ENCODE measurements around the gene ADPRM.
A peak's percentile ranks its signal among the peaks of the same experiment; 100 is the strongest.

Gene ADPRM

DNA sequence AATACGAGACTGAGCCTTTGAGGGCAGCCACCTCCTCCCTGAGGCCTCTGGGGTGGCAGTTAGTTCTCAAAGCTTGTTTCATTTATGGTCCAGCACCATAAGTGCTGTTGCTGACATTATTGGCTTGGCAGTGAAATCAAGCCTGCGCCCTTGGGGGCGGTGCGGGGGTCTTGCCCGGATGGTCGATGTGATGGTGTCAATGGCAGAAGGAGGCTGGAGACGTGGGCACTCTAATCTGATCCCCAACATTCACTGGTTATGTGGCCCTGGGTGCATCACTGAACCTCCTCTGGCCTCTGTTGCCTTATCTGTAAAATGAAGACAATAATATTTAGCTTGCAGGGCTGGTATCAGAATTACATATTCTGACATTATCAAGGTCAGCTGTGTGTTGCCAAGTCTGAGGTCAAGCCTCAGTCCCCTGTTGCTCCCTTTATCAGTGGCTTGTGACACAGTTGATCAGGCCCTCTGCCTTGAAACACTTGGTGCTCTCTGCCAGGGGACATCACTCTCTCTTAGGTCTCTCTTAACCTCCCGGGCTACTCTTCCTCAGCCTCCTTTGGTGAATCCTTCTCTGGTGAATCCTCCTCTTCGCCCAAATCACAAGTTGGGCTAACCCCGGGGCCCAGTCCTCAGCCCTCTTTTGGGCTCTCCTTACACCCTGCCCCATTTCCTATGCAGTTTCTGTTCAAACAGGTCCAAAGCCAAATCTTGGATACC lies 44.2 kb downstream of the ADPRM start:
- no peak for DNase-seq (ENCODE audit: low spot score)

GRCh38 chr17:10742431-10742830 lies 45.0 kb downstream of the ADPRM start:
- DNase-seq (ENCODE audit: low spot score), result no peak

DNA sequence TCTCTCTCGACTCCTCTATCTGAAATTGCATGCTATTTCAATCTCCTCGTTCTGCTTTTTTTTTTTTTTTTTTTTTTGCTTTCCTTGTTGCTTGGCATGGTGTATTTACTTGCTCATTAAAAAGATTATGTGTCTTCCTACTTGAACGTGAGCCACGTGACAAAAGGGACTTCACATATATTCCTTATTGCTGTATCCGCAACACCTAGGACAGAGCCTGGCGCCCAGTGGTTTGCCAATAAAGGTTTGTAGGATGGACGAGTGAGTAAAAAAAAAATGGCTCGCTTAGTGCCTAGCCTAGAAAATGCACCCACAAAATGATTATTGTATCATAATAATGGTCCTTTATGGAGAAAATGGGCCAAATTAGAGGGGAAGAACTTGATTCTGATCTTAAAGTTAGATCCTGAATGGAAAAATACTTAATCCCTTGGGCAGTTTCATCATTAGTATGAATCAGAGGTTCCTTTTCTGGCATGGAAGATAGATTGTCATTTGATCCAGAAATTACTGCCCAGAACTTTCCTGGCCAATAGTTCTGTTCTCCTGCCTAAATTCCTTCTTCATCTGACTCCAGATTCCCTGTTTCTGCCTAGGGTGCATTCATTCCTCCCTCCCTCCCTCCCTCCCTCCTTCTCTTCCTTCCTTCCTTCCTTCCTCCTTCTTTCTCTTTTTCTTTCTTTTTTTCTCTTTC lies 46.1 kb downstream of the ADPRM start:
- DNase-seq (ENCODE audit: low spot score), result no peak

DNA sequence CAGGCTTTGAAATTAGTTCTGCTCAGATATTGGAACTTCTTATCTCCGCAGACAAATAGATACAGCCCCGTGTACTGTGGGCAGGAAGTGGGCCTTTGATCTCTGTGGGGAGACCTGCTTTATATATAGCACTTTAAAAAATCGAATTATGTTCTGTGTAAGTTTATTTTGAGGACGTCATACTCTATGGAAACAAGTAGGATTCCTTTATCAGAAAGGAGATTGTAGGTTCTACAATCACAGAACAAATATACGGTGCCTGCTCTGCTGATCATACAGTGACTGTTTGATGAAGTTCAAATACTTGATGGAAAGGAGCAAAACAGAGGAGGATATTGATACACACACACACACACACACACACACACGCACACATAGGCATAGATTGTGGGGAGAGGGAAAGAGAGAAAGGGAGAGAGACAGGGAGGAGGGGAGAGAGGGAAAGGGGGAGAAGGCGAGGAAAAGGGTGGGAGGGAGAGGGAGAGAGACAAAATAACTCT lies 47.2 kb downstream of the ADPRM start:
- DNase-seq (ENCODE audit: low spot score), result no peak

DNA sequence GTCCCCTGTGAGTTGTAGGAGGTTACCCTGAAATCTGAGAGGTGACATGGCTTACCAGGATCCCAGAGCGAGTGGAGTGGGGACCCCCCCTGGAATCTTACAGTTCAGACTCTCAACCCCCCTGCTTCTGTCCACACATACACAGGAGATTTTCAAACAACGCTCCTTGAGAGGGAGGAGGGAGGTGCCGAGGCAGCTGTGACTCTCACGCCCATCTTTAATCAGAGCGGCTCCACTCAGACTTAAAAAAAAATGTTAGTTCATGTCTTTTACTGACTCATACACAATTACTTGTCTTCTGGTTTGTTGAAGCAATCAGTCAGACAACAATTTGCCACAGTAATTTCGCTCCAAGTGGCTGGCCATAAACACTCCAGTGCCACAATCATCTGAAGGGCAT lies 47.8 kb downstream of the ADPRM start:
- peak; percentile 22 for DNase-seq (ENCODE audit: low spot score)

- no peak for DNase-seq (ENCODE audit: low spot score)
These were observed 51.3 kb downstream of the ADPRM start for GRCh38 chr17:10748531-10749181.

DNA sequence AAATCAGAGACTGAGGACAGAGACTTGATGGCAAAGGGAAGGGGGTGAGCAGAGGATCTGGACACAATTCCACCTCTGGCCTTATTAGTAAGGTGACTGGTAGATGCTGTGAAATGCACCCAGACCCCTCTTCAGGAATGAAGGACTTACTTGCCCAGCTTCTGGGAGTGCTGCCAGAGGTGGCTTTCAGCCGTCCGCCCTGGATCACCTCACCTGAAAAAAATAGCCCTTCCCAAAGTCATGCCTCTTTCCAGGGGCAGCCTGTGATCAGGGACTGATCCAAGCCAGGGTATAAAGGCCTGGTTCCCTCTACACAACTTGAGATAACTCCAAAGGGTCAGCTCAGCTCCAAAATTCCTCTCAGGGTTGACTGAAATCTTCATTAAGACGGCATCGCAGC lies 52.8 kb downstream of the ADPRM start:
- DNase-seq (ENCODE audit: low spot score), result no peak

DNA sequence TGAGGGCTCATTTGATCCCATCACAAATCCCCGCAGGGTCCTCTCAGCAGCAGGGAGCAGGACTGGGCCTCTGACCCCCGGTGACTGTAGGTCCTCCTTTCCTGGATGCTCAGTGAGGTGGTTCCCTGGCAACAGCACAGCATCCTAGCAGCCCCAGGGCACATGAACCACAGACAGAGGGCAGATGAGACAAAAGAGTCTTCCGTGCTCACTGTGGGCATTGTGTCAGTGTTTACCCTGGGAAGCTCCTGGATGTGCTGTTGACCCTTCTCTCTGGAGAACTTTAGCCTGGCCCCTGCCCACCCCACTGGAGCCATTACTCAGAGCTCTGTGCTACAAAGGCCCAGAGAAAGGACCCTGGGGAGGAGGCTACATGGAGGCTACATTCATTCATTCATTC lies 54.2 kb downstream of the ADPRM start:
- DNase-seq (ENCODE audit: low spot score), result no peak

GRCh38 chr17:10752696-10753095 lies 55.3 kb downstream of the ADPRM start:
- DNase-seq (ENCODE audit: low spot score), result peak; percentile 20

DNA sequence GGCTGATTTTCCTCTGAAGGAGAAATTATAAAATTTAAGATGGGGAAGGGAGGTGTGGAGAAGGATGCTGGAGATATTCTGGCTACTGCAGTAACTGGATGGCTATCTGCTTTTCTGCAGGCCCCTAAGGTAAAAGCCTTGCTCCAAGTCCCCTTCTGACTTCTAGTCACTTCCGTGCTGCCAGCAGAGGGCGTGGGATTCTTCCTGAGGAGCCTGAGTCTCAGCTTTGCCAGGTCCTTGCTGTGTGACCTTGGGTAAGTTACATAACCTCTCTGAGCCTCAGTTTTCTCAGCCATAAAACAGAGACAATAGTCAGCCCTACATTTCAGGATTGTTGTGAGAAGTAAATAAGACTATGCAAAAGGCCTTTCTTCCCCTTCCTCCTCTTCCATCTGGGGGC lies 56.7 kb downstream of the ADPRM start:
- DNase-seq (ENCODE audit: low spot score), result peak; percentile 23

GRCh38 chr17:10754861-10755591 lies 57.6 kb downstream of the ADPRM start:
- DNase-seq (ENCODE audit: low spot score), result no peak

DNA sequence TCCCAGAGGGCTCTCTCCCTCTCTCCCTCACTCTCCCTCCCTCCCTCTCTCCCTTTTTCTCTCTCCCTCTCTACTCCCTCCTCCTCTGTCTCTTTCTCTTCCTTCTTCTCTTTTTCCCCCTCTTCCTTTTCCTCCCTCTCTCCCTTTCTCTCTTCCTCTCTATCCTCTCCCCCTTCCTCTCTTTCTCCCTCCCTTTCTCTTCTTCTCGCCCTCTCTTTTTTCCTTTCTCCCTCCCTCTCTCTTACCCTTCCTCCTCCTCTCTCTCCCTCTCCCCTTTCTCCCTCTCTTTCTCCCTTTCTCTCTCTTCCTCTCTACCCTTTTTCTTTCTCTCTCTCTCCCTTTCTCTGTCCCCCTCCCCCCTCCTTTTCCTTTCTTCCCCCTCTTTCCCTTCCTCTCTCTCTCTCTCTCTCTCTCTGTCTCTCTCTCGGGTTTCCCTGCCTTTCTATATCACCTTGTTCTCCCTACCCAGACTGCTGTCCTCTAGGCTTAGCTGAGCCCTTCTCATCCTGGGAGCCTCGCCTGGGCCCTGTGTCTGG lies 58.3 kb downstream of the ADPRM start:
- no peak for DNase-seq (ENCODE audit: low spot score)

- DNase-seq (ENCODE audit: low spot score), result no peak
These were observed 58.8 kb downstream of the ADPRM start for GRCh38 chr17:10756185-10756584.

- DNase-seq (ENCODE audit: low spot score), result no peak
These were observed 59.2 kb downstream of the ADPRM start for GRCh38 chr17:10756619-10757018.

- no peak for DNase-seq (ENCODE audit: low spot score)
These were observed 59.7 kb downstream of the ADPRM start for GRCh38 chr17:10757067-10757466.

DNA sequence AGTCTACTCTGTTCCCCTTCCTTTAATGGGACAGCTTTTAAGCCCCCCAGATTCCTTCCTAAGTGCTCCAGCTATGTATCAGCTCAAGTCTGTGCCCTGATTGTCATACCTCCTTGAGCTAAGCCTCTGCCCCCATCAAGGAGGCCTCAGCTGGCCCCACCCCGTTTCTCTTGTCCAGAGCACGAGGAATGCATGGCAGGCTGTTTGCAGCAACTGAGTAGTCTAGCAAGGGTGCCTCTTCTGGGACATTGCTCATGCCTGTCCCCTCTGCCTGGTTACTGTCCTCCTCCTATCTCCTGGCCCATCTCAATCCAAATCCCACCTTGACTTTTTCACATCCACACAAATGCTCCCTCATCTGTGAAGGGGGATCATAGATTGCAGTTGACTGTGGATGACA lies 60.3 kb downstream of the ADPRM start:
- DNase-seq (ENCODE audit: low spot score), result no peak

GRCh38 chr17:10758062-10758461 lies 60.7 kb downstream of the ADPRM start:
- no peak for DNase-seq (ENCODE audit: low spot score)

Data from LoVo (cell line).